IMR-90 (cell line): ENCODE measurements around the gene SCAND1. TPM values are rescaled to one million over a fixed set of nuclear protein-coding genes. Genes with fewer than 3 reads are reported as not detected.

Experiments
- ATAC-seq: fragments of 200-7000 bp; cut with Tn5 transposase; 2 replicates; pipeline ENCODE4 v1.9.1; 2020; ENCODE audit warnings: low read depth, mild to moderate bottlenecking, moderate library complexity
- BruUV-seq: library from RNA; stranded (reverse); fragments of 400-500 nt; replicated peaks from 2 replicates; lab custom pipeline; 2021; lab: Mats Ljungman, UMichigan
- CTCF ChIA-PET: fragments of 300-600 bp; formaldehyde crosslinking; extraction: SDS; loops from one replicate; lab custom pipeline; 2021; ENCODE audit warnings: antibody characterized with exemption; lab: Yijun Ruan, JAX
- POLR2A ChIA-PET: fragments of 300-600 bp; sonication (Branson Sonifier 250); formaldehyde crosslinking; loops from one replicate; lab custom pipeline; 2022; ENCODE audit warnings: antibody characterized with exemption; ENCODE audit not compliant: unreplicated experiment; lab: Charles Lee
- DNase-seq: peaks from one replicate; pipeline ENCODE4 v3.0.0; 2013
- H2AFZ ChIP-seq: replicated peaks from 2 replicates; pipeline ENCODE3; 2013; ENCODE audit warnings: low read length, mild to moderate bottlenecking; ENCODE audit not compliant: poor library complexity
- H2AK5ac ChIP-seq: 2 replicates; pipeline ENCODE4 v1.6.1; 2013; ENCODE audit warnings: low read depth, low read length, inconsistent platforms
- H2AK9ac ChIP-seq: replicated peaks from 2 replicates; pipeline ENCODE3; 2013; ENCODE audit warnings: mild to moderate bottlenecking, low read depth, low read length, moderate library complexity; ENCODE audit not compliant: poor library complexity
- H2BK120ac ChIP-seq: 2 replicates; pipeline ENCODE4 v1.6.1; 2013; ENCODE audit warnings: low read depth, low read length, inconsistent platforms
- H2BK15ac ChIP-seq: 3 replicates; pipeline ENCODE4 v1.6.1; 2013; ENCODE audit warnings: low read depth, low read length, inconsistent platforms
- H2BK20ac ChIP-seq: 2 replicates; pipeline ENCODE4 v1.6.1; 2013; ENCODE audit warnings: low read depth, mild to moderate bottlenecking, inconsistent platforms, low read length, moderate library complexity
- H2BK5ac ChIP-seq: 2 replicates; pipeline ENCODE4 v1.6.1; 2013; ENCODE audit warnings: mild to moderate bottlenecking, low read depth, low read length, inconsistent platforms; ENCODE audit not compliant: poor library complexity, severe bottlenecking
- H3K14ac ChIP-seq: replicated peaks from 2 replicates; pipeline ENCODE4 v1.6.1; 2013; ENCODE audit warnings: low read depth, low read length, inconsistent platforms
- H3K18ac ChIP-seq: 2 replicates; pipeline ENCODE4 v1.6.1; 2013; ENCODE audit warnings: low read depth, low read length, control low read depth
- H3K23ac ChIP-seq: 2 replicates; pipeline ENCODE4 v1.6.1; 2013; ENCODE audit warnings: low read depth, low read length, inconsistent platforms
- H3K27ac ChIP-seq: 2 replicates; pipeline ENCODE4 v1.5.1; 2013; ENCODE audit warnings: mild to moderate bottlenecking, control low read depth, low read length; ENCODE audit not compliant: insufficient read depth
- H3K27me3 ChIP-seq: 2 replicates; pipeline ENCODE4 v1.6.1; 2013; ENCODE audit warnings: low read length; ENCODE audit not compliant: control insufficient read depth, insufficient read depth
- H3K36me3 ChIP-seq: 2 replicates; pipeline ENCODE4 v1.6.1; 2013; ENCODE audit warnings: low read length, mixed read lengths; ENCODE audit not compliant: control insufficient read depth, insufficient read depth
- H3K4ac ChIP-seq: 2 replicates; pipeline ENCODE4 v1.6.1; 2013; ENCODE audit warnings: low read depth, low read length, inconsistent platforms
- H3K4me1 ChIP-seq: 2 replicates; pipeline ENCODE4 v1.6.1; 2013; ENCODE audit warnings: low read length, mixed read lengths; ENCODE audit not compliant: control insufficient read depth, insufficient read depth
- H3K4me2 ChIP-seq: 2 replicates; pipeline ENCODE4 v1.6.1; 2013; ENCODE audit warnings: low read depth, mild to moderate bottlenecking, control low read depth, low read length, moderate library complexity
- H3K4me3 ChIP-seq: 2 replicates; pipeline ENCODE4 v1.5.1; 2013; ENCODE audit warnings: low read depth, mild to moderate bottlenecking, control low read depth, low read length, moderate library complexity; ENCODE audit not compliant: insufficient read depth
- H3K56ac ChIP-seq: 2 replicates; pipeline ENCODE4 v1.6.1; 2013; ENCODE audit warnings: low read length, inconsistent platforms; ENCODE audit not compliant: insufficient read depth; ENCODE audit errors: extremely low read depth
- H3K79me1 ChIP-seq, 2 experiments: 2 replicates each; pipeline ENCODE4 v1.6.1; 2013; ENCODE audit warnings: low read length in 2 of 2, inconsistent platforms in 1 of 2, low read depth in 1 of 2
- H3K9ac ChIP-seq: 2 replicates; pipeline ENCODE4 v1.6.1; 2013; ENCODE audit warnings: low read depth, low read length, control low read depth
- H3K9me1 ChIP-seq: 2 replicates; pipeline ENCODE4 v1.6.1; 2013; ENCODE audit warnings: low read length, inconsistent platforms; ENCODE audit not compliant: insufficient read depth
- H3K9me3 ChIP-seq: 2 replicates; pipeline ENCODE4 v1.6.1; 2013; ENCODE audit warnings: low read length; ENCODE audit not compliant: control insufficient read depth, insufficient read depth
- H4K20me1 ChIP-seq: 2 replicates; pipeline ENCODE4 v1.6.1; 2013; ENCODE audit warnings: low read length, inconsistent platforms; ENCODE audit not compliant: insufficient read depth
- H4K5ac ChIP-seq: 2 replicates; pipeline ENCODE4 v1.6.1; 2013; ENCODE audit warnings: mild to moderate bottlenecking, low read depth, low read length, control low read depth
- H4K8ac ChIP-seq, 2 experiments: 2 replicates each; pipeline ENCODE4 v1.6.1; 2013; ENCODE audit warnings: low read depth in 2 of 2, low read length in 2 of 2, control low read depth in 1 of 2, inconsistent platforms in 1 of 2
- H4K91ac ChIP-seq: 2 replicates; pipeline ENCODE4 v1.6.1; 2013; ENCODE audit warnings: low read depth, low read length, inconsistent platforms; ENCODE audit not compliant: insufficient read depth
- CTCF ChIP-seq: conservative IDR thresholded peaks from 2 replicates; pipeline ENCODE4 v1.5.1; 2012; ENCODE audit warnings: mild to moderate bottlenecking, low read depth, low read length, improper control_type of control experiment
- MAZ ChIP-seq: IDR thresholded peaks from 2 replicates; pipeline ENCODE4 v1.6.1; 2012; ENCODE audit warnings: low read depth, mild to moderate bottlenecking, low read length, improper control_type of control experiment, moderate library complexity, borderline replicate concordance
- MXI1 ChIP-seq: IDR thresholded peaks from 2 replicates; pipeline ENCODE4 v1.6.1; 2012; ENCODE audit warnings: low read depth, mild to moderate bottlenecking, low read length, moderate library complexity, borderline replicate concordance
- RAD21 ChIP-seq: IDR thresholded peaks from 2 replicates; pipeline ENCODE4 v1.6.1; 2012; ENCODE audit warnings: low read length, improper control_type of control experiment
- SMC3 ChIP-seq: fragments of 150-350 bp; IDR thresholded peaks from 2 replicates; pipeline ENCODE4 v1.6.1; 2016; ENCODE audit warnings: low read depth, mild to moderate bottlenecking, antibody characterized with exemption, low read length, moderate library complexity
- USF2 ChIP-seq: fragments of 150-350 bp; IDR thresholded peaks from 2 replicates; pipeline ENCODE4 v1.6.1; 2017; ENCODE audit warnings: mild to moderate bottlenecking, antibody characterized with exemption, low read length, low read depth
- dilution Hi-C: fragments of 300-500 bp; cut with HindIII; formaldehyde crosslinking; loops from one replicate; pipeline ENCODE4 v1.14.3; 2018; ENCODE audit warnings: low sequenced_read_pairs; ENCODE audit not compliant: unreplicated experiment
- in situ Hi-C: fragments of 300-500 bp; cut with MboI; formaldehyde crosslinking; loops from 3 replicates; pipeline ENCODE4 v1.14.3; 2019; ENCODE audit warnings: low sequenced_read_pairs, inconsistent platforms, mixed read lengths
- intact Hi-C: fragments of 100-400 bp; cut with micrococcal nuclease; formaldehyde crosslinking; loops from 2 replicates; pipeline ENCODE4 v1.10.0; 2022
- polyA plus RNA-seq, 3 experiments: library from polyadenylated mRNA; depleted of rRNA; stranded (reverse); fragments of >200 nt; gene quantifications; 2 replicates each; pipeline ENCODE4 v1.2.3, GENCODE V29; 2012; ENCODE audit warnings: low replicate concordance in 1 of 3
- total RNA-seq: library from RNA; depleted of rRNA; stranded (reverse); fragments of >200 nt; gene quantifications from 2 replicates; pipeline ENCODE4 v1.2.3, GENCODE V29; 2012

SCAND1 gene
- total and polyA plus RNA-seq, 2 of the 4 experiments (the other 2 are of a cell fraction), result 7.5 to 26.8 TPM

- Histone ChIP-seq H3K4me3 (no peak overlapping the region), H3K4me2 (no peak overlapping the region), H2AK5ac (no peak overlapping the region), H3K36me3 (peaks cover 23% of the 10 kb centered on the region), H3K14ac (no peak overlapping the region), H2AK9ac (no peak overlapping the region), H3K4me1 (no peaks in the 10 kb centered on the region), H3K27me3 (no peaks in the 10 kb centered on the region), H3K27ac (no peak overlapping the region), H3K56ac (no peak overlapping the region), H4K8ac (no peak overlapping the region), H3K4ac (no peak overlapping the region), H4K5ac (no peak overlapping the region), H4K20me1 (peaks cover 9% of the 10 kb centered on the region; the same call in 1 of the 2 replicates), H2BK120ac (no peak overlapping the region), H3K18ac (no peak overlapping the region), H4K91ac (no peak overlapping the region), H3K23ac (no peak overlapping the region), H3K9ac (no peak overlapping the region), H3K9me3 (no peaks in the 10 kb centered on the region), H2AFZ (no peak overlapping the region), H3K9me1 (peaks cover 14% of the 10 kb centered on the region), H2BK15ac (no peak overlapping the region), H3K79me1 (peaks cover 49 to 62% of the 10 kb centered on the region in 2 experiments), H2BK5ac (no peak overlapping the region), H2BK20ac (no peak overlapping the region)
- dilution Hi-C loops, result no loop called here
- ATAC-seq (no peak), DNase-seq (no peak)
- CTCF ChIA-PET, result interaction anchor here (1.2 to 1.6 kb wide), 2 partner anchors 46 to 93 kb away, joined by 3 to 4 read pairs; partner anchors contain the start of gene SCAND1
- POLR2A ChIA-PET, result no interaction called here
- intact Hi-C loops, result no loop called here
- BruUV-seq, result no TSS peak
- in situ Hi-C loops, result loop anchor here (25.0 kb wide), 1 partner anchor 396 kb away; no protein-coding TSS in a partner anchor
- TF ChIP-seq MAZ (no peak), RAD21 (no peak), MXI1 (no peak), USF2 (no peak), CTCF (no peak), SMC3 (no peak)
Measured at GRCh38 chr20:35908007-35908406, 46.3 kb downstream of the SCAND1 start.
